GM19025 (cell line): Measurements from ENCODE around the gene NFS1.

Experiments used
- ATAC-seq: cut with Tn5 transposase; IDR thresholded peaks from one replicate; pipeline ENCODE4 v1.9.1; 2021; ENCODE audit warnings: mild to moderate bottlenecking, low read depth, moderate library complexity; ENCODE audit not compliant: unreplicated experiment

Gene NFS1

DNA sequence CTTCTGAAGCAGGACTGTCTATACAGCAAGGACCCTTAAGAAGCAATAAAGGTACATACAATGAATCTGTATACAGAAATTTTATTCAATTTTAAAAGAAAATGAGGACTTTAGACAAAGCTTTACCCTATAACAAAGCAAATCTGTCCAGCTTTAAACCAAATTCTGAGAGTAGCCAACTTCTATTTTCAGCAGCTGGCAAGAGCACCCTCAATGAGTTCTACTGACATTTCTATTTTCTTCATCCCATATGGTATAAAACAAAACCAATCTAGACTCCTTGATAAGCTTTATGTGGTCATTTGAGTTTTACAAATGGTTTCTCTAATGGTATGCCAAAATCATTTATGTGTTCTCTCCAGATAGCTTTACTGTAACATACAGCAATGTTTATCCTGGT, 47.2 kb downstream of the NFS1 start:
- ATAC-seq = no peak

DNA sequence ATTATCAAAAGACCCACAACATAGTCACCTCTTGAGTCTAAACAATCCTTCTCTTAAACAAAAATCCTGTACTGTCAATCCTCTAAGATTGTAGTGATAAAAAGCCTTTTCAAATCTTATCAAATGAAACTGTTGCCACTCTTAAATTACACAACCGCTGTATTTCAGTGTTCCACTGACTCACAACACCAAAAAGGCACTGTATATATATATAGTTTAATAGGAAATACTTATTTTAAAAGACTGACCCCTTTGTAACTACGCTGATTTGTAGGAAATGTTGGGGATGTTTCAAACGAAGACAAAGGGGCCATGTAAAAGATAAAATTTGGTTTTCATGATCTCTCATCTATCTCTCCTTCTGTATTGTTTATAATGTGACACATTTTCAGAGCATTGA, 48.5 kb downstream of the NFS1 start:
- ATAC-seq = no peak

DNA sequence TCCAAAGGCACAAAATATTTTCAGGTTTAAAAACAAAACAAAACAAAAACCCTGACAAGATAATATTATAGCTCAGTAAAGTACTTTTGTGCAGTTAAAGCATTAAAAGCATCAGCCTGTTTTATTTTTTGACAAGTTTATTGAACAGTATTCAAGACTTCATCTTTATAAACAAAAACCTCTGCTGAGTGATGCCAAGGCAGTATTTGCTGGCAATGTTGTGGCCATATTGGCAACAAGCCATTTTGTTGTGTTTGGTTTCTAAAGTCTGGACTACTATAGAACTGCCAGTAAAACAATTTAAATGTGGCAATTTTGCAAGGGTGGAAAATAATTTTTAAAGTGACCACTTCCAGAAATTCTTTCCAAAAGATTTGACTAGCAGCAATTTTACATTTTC, 50.3 kb downstream of the NFS1 start:
- no peak for ATAC-seq

GRCh38 chr20:35644806-35645205, 54.3 kb downstream of the NFS1 start:
- ATAC-seq = no peak

GRCh38 chr20:35643045-35643444, 56.1 kb downstream of the NFS1 start:
- no peak for ATAC-seq

DNA sequence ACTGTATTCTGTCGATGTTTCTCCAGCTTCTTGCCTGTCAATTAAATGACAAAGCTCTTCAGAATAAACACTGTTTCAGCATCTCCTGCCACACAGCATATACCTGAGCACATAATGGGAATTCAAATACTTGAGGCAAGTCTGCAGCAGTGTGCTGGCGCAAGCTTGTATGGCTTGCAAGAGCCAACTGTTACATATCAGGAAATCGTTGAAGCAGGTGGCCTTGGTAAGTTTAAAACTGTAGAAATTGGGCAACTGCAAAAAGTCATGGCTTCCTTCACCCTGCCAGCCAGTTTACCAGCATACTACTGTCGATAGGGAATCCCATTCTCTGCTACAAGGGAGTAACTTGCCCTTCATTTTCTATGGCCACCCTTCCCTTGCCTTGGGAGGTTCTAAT, 57.4 kb downstream of the NFS1 start:
- ATAC-seq = no peak

GRCh38 chr20:35640724-35641123, 58.4 kb downstream of the NFS1 start:
- no peak for ATAC-seq

- ATAC-seq = no peak
Observed at GRCh38 chr20:35638751-35639150, 60.4 kb downstream of the NFS1 start.

- ATAC-seq = no peak
Observed at GRCh38 chr20:35637276-35637675, 61.9 kb downstream of the NFS1 start.

- no peak for ATAC-seq
Observed at GRCh38 chr20:35636095-35636494, 63.1 kb downstream of the NFS1 start.

DNA sequence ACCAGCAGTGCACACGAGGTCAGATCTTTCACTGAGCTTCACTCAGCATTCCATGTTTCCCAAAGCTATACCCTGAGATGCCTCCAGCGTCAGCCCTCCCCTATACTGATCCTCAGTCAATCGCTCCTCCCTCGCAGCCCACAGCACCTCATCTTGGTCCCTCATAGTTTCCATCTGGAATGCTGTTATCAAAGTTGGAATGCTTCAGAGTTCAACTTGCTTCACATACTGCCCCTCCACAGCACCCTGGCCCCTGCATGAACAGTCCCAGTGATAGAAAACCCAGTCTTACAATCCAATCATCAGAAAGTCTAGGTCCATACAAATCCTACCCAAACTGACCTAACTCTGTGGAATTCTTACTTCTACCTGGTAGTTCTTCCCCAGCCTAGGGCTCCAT, 63.5 kb downstream of the NFS1 start:
- no peak for ATAC-seq

DNA sequence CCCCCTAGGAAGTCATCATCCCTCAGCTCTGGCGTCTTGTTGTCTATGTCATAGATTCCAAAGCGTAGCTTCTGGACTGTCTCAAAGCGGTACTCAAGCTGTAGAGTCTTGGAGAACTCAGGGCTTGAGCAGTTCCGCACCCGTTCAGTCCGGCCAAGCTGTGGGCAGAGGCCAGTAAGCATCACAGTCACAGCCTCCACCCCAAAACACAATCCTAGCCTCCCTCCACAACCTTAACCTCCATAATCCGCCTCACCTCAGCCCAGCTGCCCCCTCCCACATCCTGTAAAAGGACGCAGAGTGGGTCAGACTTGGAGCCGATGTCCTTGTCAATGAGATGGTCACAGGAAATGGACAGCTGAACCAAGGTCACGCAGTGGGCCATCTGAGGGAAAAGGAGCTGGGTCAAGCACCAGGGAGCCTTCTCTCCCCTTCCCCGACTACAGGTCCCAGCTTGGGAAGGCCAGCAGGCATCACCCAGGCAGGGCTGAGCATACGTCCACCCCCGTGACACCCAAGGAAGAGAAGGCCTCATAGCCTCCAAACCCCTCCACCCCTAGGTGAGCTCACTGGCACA, 66.5 kb downstream of the NFS1 start:
- no peak for ATAC-seq

GRCh38 chr20:35630636-35631035, 68.5 kb downstream of the NFS1 start:
- no peak for ATAC-seq

- ATAC-seq = no peak
Observed at GRCh38 chr20:35629427-35630145, 69.6 kb downstream of the NFS1 start.

DNA sequence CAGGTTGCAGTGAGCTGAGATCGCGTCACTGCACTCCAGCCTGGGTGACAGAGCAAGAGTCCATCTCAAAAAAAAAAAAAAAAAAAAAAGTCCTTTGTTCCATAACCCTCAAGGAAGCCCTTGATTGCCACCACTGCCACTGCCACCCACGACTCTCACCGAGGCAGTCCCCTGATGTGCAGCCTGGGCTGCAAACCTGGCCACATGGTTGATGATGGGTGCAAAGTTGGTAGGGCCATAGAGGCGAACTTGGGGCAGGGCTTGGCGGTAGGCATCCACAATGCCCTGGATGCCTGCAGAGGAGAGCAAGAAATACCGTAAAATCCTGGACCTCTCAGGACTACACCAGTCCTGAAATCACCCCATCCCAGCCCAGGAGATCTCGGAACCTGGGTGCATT, 72.0 kb downstream of the NFS1 start:
- no peak for ATAC-seq

- no peak for ATAC-seq
Observed at GRCh38 chr20:35626386-35627001, 72.7 kb downstream of the NFS1 start.

GRCh38 chr20:35625584-35626385, 73.4 kb downstream of the NFS1 start:
- ATAC-seq = no peak

DNA sequence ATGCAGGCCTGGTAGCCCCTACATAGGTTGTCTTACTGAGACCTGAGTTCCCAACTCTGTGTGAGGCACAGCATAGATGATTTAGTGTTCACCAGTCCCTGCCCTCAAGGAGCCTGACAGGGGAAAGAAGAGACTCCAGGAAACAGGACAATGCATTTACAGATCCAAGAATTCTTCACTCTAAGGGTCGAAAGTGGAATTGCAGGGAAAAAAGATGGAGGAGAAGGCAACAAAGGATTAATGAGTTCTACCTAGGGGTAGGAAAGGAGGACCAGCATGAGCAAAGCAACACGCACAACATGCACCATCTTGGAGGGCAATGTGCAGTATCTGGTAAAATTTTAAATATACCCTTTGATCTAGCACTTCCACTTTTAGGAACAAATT, 77.6 kb downstream of the NFS1 start:
- no peak for ATAC-seq

- no peak for ATAC-seq
Observed at GRCh38 chr20:35620818-35621559, 78.2 kb downstream of the NFS1 start.

GRCh38 chr20:35619196-35620095, 79.7 kb downstream of the NFS1 start:
- no peak for ATAC-seq
